ENCODE data around the gene NOP56. TPM values are rescaled to one million over a fixed set of nuclear protein-coding genes. Genes with fewer than 3 reads are reported as not detected.

The NOP56 gene
- total and polyA plus RNA-seq, 2 donors (not counting 3 experiments of a cell fraction or from before 2014, with no cell fraction given), result 151 to 329 TPM

GRCh38 chr20:2706688-2707352 lies 54.4 kb downstream of the NOP56 start:
- TF ChIP-seq GATA2 (IDR thresholded peaks at IDR 0.05; ENCODE audit: insufficient read depth, insufficient read length, low read depth, low read length) (no peak), FOS (IDR thresholded peaks at IDR 0.05; ENCODE audit: borderline replicate concordance, insufficient read depth, low read length) (no peak), MYC (IDR thresholded peaks at IDR 0.05; ENCODE audit: low read depth, low read length) (no peak), POLR2A (IDR thresholded peaks at IDR 0.05; ENCODE audit: low read depth, low read length) (no peak), JUN (IDR thresholded peaks at IDR 0.05; ENCODE audit: borderline replicate concordance, insufficient read depth, insufficient read length, low read depth) (no peak), EZH2 (IDR thresholded peaks at IDR 0.05; ENCODE audit: borderline replicate concordance, low read depth, low read length, severe bottlenecking) (no peak), POLR2AphosphoS5 (IDR thresholded peaks at IDR 0.05; ENCODE audit: insufficient read depth, low read depth, low read length) (no peak), MAX (IDR thresholded peaks at IDR 0.05; ENCODE audit: insufficient read depth, insufficient read length) (no peak)
- TF ChIP-seq, protein P1, sequence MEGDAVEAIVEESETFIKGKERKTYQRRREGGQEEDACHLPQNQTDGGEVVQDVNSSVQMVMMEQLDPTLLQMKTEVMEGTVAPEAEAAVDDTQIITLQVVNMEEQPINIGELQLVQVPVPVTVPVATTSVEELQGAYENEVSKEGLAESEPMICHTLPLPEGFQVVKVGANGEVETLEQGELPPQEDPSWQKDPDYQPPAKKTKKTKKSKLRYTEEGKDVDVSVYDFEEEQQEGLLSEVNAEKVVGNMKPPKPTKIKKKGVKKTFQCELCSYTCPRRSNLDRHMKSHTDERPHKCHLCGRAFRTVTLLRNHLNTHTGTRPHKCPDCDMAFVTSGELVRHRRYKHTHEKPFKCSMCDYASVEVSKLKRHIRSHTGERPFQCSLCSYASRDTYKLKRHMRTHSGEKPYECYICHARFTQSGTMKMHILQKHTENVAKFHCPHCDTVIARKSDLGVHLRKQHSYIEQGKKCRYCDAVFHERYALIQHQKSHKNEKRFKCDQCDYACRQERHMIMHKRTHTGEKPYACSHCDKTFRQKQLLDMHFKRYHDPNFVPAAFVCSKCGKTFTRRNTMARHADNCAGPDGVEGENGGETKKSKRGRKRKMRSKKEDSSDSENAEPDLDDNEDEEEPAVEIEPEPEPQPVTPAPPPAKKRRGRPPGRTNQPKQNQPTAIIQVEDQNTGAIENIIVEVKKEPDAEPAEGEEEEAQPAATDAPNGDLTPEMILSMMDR (IDR thresholded peaks at IDR 0.05; ENCODE audit: extremely low read depth in 1 of 2, insufficient read depth in 1 of 2, low read depth in 1 of 2, low read length in 2 of 2), result no peak
- POLR2A ChIA-PET, result no interaction called here
- Histone ChIP-seq H3K9me1 (replicated peaks; ENCODE audit: control insufficient read depth, extremely low read depth, insufficient read depth, low read length) (no peaks in the 10 kb centered on the region), H3K27me3 (ENCODE audit: control insufficient read depth in 2 of 2, insufficient read depth in 2 of 2, low read length in 2 of 2) (peaks cover 3 to 8% of the 10 kb centered on the region in 2 experiments), H3K4me3 (replicated peaks in 1 of 3; ENCODE audit: insufficient read depth in 1 of 3, low read depth in 1 of 3, low read length in 3 of 3) (no peak overlapping the region), H3K4me2 (ENCODE audit: insufficient read depth, low read length) (no peak overlapping the region), H3K79me2 (ENCODE audit: control insufficient read depth, insufficient read depth, low read length) (no peaks in the 10 kb centered on the region), H3K9me3 (replicated peaks; ENCODE audit: control insufficient read depth, insufficient read depth, low read length) (no peaks in the 10 kb centered on the region), H3K4me1 (ENCODE audit: control insufficient read depth, extremely low read depth, insufficient read depth, low read length) (no peaks in the 10 kb centered on the region), H3K27ac (ENCODE audit: insufficient read depth, low read depth, low read length) (no peak overlapping the region), H4K20me1 (replicated peaks; ENCODE audit: control insufficient read depth, extremely low read depth, insufficient read depth, low read length) (no peaks in the 10 kb centered on the region), H3K9ac (replicated peaks; ENCODE audit: extremely low read depth, insufficient read depth, low read length) (no peak overlapping the region), H2AFZ (ENCODE audit: low read depth, low read length) (no peak overlapping the region), H3K36me3 (ENCODE audit: control insufficient read depth in 2 of 2, extremely low read depth in 1 of 2, insufficient read depth in 2 of 2, low read length in 2 of 2) (no peaks in the 10 kb centered on the region)
- BruUV-seq (replicated peaks), result no TSS peak
- DNase-seq (ENCODE audit: low read depth, low spot score), result no peak
- CTCF ChIA-PET, result interaction anchor here (1.1 kb wide), 1 partner anchor 10 kb away, joined by 3 read pairs; no protein-coding TSS in a partner anchor
- intact Hi-C loops (cut with micrococcal nuclease) (no loop called here), dilution Hi-C loops (cut with MboI; ENCODE audit: extremely low pct_ligation_motif_present, low sequenced_read_pairs) (no loop called here)
- FAIRE-seq, result no peak

Data from endothelial cell of umbilical vein (primary cell).